ENCODE measurements around the gene TNNI3.
"Not testable (repeated sequence)": the region's sequence is repeated elsewhere in the genome, so short reads cannot be mapped to it uniquely, and the experiment has no call there.

Gene TNNI3

GRCh38 chr19:55111238-55111831 lies 46.2 kb downstream of the TNNI3 start:
- DNase-seq: no peak

- no peak for DNase-seq
These were observed 47.8 kb downstream of the TNNI3 start for GRCh38 chr19:55109527-55110291.

- not testable (repeated sequence) for DNase-seq
These were observed 50.3 kb downstream of the TNNI3 start for GRCh38 chr19:55107252-55107651.

DNA sequence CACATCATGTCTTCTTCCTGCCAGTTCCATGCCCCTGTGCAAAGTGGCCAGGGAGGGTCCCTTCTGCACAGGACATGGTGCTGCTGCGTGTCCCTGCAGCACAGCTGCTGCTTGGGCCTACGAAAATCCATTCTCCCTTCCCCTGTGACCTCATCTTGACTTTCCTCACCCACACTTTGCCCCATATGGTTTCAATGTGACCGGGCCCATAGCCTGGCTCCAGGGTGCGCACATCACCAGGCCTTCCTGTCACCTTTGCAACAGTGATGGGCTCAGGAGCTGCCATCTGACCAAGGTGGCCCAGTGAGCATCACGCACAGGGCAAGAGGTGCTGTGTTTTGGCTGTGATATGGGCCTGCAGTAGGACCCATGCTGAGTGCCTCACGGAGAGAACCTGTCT lies 50.9 kb downstream of the TNNI3 start:
- no peak for DNase-seq

DNA sequence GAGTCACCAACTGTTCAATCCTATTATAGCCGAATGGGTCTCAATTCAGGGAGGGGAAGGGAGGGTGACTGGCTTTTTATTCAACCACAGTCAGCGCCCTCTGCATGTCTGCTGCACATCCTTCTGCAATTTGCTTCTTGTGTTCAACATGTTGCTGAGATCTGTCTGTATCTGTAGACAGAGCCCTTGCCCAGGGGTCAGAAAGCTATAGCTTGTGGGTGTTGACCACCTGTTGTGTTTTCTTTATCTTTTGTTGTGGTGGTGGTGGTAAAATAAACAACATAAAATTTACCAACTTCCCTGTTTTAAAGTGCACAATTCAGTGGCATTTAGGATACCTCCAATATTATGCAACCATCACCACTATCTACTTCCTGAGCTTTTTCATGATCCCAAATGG lies 52.3 kb downstream of the TNNI3 start:
- DNase-seq: no peak

- no peak for DNase-seq
These were observed 54.3 kb downstream of the TNNI3 start for GRCh38 chr19:55103190-55103589.
